GM12892 (cell line): ENCODE data around the gene EFHD2.

Source experiments
- POLR2A ChIP-seq: IDR thresholded peaks from 2 replicates; pipeline ENCODE4 v1.6.1; 2011; ENCODE audit warnings: low read depth, low read length, control low read depth
- POLR2AphosphoS5 ChIP-seq: IDR thresholded peaks from 2 replicates; pipeline ENCODE4 v1.6.1; 2011; ENCODE audit warnings: low read depth, low read length, control low read depth
- TAF1 ChIP-seq: IDR thresholded peaks from 2 replicates; pipeline ENCODE4 v1.6.1; 2011; ENCODE audit warnings: low read depth, mild to moderate bottlenecking, control low read depth, low read length, borderline replicate concordance

DNA sequence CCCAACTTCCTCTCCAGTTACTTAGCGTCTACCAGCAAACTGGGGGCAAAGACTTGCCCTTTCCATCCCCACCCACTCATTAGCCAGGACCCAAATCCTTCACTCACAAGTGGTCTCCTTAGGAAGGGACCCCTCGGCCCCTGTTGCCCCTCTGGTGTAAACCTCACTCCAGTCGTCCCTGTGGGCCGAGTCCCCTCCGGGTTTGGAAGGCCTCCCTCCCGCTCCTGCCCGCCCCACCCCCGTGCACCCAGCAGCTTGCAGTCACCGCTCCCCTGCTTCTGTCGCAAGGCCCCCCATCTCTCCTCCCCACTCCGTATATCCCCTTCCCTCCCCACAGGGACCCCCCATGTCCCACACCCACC lies 1.2 kb downstream of the EFHD2 start:
- TF ChIP-seq POLR2A (no peak), POLR2AphosphoS5 (no peak), TAF1 (no peak)
